ENCODE data around the gene WDR18. TPM values are rescaled to one million over a fixed set of nuclear protein-coding genes. Genes with fewer than 3 reads are reported as not detected.

The WDR18 gene
- total and polyA plus RNA-seq, 2 experiments from 2014 or later: 155 to 157 TPM

DNA sequence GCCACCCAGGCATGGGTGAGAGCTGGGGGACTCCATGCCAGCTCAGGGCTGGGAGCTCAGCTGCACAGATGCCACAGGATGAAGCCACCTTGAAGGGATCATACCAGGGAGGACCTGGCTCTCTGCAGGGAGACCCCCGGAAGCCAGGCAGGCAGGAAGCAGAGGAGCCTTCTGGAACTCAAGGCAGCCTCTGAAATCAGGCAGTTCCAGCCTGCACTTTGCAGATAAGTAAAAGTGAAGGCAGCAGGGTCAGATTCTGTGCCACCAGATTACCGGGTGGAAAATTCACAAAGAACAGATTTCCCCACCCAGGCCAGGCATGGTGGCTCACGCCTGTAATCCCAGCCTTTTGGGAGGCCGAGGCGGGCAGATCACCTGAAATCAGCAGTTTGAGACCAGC is 34.2 kb downstream of the WDR18 start:
- H3K4me2 ChIP-seq: peak overlapping the region; percentile 43; the same call in 1 of the 2 replicates
- Mint-ChIP-seq H3K36me3 (ENCODE audit: low read depth) (peaks cover 3% of the 10 kb centered on the region; the same call in 2 of the 3 replicates), H3K9me3 (peaks cover 3% of the 10 kb centered on the region; the same call in 2 of the 3 replicates), H3K27ac (no peak overlapping the region), H3K27me3 (ENCODE audit: insufficient read depth, low read depth, poor library complexity) (peaks cover 13% of the 10 kb centered on the region), H3K4me1 (peaks cover 26% of the 10 kb centered on the region), H3K4me3 (peak overlapping the region; percentile 94; the same call in 2 of the 3 replicates)
- peaks cover 8% of the 10 kb centered on the region; the same call in 1 of the 2 replicates for H3K4me1 ChIP-seq (ENCODE audit: insufficient read depth)
- DNase-seq (ENCODE audit: low spot score) (no peak), ATAC-seq (no peak)
- peak overlapping the region; percentile 76; the same call in 1 of the 2 replicates for H3K27ac ChIP-seq (ENCODE audit: low read depth)
- H2AFZ ChIP-seq: no peak overlapping the region
- H3K79me2 ChIP-seq (replicated peaks; ENCODE audit: insufficient read depth): peaks cover 69% of the 10 kb centered on the region
- H3K4me3 ChIP-seq: no peak overlapping the region
- no peak for TF ChIP-seq ETS1 (IDR thresholded peaks at IDR 0.05)
- no peak for TF ChIP-seq ZNF331 (CRISPR knock-in tag; IDR thresholded peaks at IDR 0.05; ENCODE audit: low read depth)
- no peak for TF ChIP-seq JUNB (IDR thresholded peaks at IDR 0.05; ENCODE audit: unreplicated experiment)
- TF ChIP-seq CTCF (conservative IDR thresholded peaks at IDR 0.05; ENCODE audit: low read depth in 2 of 2): no peak
- no peak for TF ChIP-seq EZH2phosphoT487 (IDR thresholded peaks at IDR 0.05; ENCODE audit: unreplicated experiment)
- TF ChIP-seq, protein P1, sequence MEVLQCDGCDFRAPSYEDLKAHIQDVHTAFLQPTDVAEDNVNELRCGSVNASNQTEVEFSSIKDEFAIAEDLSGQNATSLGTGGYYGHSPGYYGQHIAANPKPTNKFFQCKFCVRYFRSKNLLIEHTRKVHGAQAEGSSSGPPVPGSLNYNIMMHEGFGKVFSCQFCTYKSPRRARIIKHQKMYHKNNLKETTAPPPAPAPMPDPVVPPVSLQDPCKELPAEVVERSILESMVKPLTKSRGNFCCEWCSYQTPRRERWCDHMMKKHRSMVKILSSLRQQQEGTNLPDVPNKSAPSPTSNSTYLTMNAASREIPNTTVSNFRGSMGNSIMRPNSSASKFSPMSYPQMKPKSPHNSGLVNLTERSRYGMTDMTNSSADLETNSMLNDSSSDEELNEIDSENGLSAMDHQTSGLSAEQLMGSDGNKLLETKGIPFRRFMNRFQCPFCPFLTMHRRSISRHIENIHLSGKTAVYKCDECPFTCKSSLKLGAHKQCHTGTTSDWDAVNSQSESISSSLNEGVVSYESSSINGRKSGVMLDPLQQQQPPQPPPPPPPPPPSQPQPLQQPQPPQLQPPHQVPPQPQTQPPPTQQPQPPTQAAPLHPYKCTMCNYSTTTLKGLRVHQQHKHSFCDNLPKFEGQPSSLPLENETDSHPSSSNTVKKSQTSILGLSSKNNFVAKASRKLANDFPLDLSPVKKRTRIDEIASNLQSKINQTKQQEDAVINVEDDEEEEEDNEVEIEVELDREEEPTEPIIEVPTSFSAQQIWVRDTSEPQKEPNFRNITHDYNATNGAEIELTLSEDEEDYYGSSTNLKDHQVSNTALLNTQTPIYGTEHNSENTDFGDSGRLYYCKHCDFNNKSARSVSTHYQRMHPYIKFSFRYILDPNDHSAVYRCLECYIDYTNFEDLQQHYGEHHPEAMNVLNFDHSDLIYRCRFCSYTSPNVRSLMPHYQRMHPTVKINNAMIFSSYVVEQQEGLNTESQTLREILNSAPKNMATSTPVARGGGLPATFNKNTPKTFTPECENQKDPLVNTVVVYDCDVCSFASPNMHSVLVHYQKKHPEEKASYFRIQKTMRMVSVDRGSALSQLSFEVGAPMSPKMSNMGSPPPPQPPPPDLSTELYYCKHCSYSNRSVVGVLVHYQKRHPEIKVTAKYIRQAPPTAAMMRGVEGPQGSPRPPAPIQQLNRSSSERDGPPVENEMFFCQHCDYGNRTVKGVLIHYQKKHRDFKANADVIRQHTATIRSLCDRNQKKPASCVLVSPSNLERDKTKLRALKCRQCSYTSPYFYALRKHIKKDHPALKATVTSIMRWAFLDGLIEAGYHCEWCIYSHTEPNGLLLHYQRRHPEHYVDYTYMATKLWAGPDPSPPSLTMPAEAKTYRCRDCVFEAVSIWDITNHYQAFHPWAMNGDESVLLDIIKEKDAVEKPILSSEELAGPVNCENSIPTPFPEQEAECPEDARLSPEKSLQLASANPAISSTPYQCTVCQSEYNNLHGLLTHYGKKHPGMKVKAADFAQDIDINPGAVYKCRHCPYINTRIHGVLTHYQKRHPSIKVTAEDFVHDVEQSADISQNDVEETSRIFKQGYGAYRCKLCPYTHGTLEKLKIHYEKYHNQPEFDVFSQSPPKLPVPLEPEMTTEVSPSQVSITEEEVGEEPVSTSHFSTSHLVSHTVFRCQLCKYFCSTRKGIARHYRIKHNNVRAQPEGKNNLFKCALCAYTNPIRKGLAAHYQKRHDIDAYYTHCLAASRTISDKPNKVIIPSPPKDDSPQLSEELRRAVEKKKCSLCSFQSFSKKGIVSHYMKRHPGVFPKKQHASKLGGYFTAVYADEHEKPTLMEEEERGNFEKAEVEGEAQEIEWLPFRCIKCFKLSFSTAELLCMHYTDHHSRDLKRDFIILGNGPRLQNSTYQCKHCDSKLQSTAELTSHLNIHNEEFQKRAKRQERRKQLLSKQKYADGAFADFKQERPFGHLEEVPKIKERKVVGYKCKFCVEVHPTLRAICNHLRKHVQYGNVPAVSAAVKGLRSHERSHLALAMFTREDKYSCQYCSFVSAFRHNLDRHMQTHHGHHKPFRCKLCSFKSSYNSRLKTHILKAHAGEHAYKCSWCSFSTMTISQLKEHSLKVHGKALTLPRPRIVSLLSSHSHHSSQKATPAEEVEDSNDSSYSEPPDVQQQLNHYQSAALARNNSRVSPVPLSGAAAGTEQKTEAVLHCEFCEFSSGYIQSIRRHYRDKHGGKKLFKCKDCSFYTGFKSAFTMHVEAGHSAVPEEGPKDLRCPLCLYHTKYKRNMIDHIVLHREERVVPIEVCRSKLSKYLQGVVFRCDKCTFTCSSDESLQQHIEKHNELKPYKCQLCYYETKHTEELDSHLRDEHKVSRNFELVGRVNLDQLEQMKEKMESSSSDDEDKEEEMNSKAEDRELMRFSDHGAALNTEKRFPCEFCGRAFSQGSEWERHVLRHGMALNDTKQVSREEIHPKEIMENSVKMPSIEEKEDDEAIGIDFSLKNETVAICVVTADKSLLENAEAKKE (CRISPR knock-in tag; IDR thresholded peaks at IDR 0.05): no peak
- TF ChIP-seq ZNF114 (CRISPR knock-in tag; IDR thresholded peaks at IDR 0.05): no peak
- TF ChIP-seq, protein P2, sequence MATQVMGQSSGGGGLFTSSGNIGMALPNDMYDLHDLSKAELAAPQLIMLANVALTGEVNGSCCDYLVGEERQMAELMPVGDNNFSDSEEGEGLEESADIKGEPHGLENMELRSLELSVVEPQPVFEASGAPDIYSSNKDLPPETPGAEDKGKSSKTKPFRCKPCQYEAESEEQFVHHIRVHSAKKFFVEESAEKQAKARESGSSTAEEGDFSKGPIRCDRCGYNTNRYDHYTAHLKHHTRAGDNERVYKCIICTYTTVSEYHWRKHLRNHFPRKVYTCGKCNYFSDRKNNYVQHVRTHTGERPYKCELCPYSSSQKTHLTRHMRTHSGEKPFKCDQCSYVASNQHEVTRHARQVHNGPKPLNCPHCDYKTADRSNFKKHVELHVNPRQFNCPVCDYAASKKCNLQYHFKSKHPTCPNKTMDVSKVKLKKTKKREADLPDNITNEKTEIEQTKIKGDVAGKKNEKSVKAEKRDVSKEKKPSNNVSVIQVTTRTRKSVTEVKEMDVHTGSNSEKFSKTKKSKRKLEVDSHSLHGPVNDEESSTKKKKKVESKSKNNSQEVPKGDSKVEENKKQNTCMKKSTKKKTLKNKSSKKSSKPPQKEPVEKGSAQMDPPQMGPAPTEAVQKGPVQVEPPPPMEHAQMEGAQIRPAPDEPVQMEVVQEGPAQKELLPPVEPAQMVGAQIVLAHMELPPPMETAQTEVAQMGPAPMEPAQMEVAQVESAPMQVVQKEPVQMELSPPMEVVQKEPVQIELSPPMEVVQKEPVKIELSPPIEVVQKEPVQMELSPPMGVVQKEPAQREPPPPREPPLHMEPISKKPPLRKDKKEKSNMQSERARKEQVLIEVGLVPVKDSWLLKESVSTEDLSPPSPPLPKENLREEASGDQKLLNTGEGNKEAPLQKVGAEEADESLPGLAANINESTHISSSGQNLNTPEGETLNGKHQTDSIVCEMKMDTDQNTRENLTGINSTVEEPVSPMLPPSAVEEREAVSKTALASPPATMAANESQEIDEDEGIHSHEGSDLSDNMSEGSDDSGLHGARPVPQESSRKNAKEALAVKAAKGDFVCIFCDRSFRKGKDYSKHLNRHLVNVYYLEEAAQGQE (IDR thresholded peaks at IDR 0.05; ENCODE audit: unreplicated experiment): no peak
- TF ChIP-seq EZH2 (IDR thresholded peaks at IDR 0.05; ENCODE audit: low read depth, unreplicated experiment): no peak
- no peak for TF ChIP-seq POLR2AphosphoS5 (IDR thresholded peaks at IDR 0.05; ENCODE audit: low read depth)
- TF ChIP-seq STAT1 (IDR thresholded peaks at IDR 0.05; ENCODE audit: unreplicated experiment): no peak
- TF ChIP-seq NANOG (IDR thresholded peaks at IDR 0.05; ENCODE audit: borderline replicate concordance): no peak
- TF ChIP-seq CREB1 (CRISPR knock-in tag; IDR thresholded peaks at IDR 0.05; ENCODE audit: low read depth): no peak
- peaks cover 14% of the 10 kb centered on the region; the same call in 1 of the 2 replicates for H3F3A ChIP-seq (replicated peaks; ENCODE audit: low read depth)
- H3K9me2 ChIP-seq (ENCODE audit: insufficient read depth): no peaks in the 10 kb centered on the region
- H4K20me1 ChIP-seq (replicated peaks; ENCODE audit: insufficient read depth): peaks cover 15% of the 10 kb centered on the region
- H3K27me3 ChIP-seq (ENCODE audit: insufficient read depth): no peaks in the 10 kb centered on the region
- H3K36me3 ChIP-seq (ENCODE audit: insufficient read depth): no peaks in the 10 kb centered on the region
